ENCODE measurements around the gene ATXN10.

DNA sequence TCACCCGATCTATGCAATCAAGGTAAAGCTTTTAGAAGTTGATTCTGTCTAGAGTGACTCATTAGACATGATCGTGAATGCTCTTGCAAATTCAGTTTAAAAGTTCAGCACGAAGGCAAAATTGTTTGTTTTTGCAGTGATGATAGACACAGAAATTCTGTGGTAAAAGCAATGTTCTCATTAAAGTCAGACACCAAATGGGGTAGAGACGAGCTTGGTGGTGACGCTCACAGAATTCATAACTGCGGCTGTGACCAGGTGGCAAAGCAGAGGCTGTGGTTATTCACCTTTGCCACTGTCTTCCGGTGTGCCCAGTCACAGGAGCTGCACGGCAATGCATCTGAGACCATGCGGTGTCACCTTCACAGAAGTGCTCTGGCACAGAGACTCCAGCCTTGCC is 221.9 kb downstream of the ATXN10 start:
- TF ChIP-seq CTCF (IDR thresholded peaks at IDR 0.05) (no peak), POLR2A (IDR thresholded peaks at IDR 0.05) (no peak)
